H1 (cell line): ENCODE data around the gene SEMA3C. TPM values are rescaled to one million over a fixed set of nuclear protein-coding genes. Genes with fewer than 3 reads are reported as not detected.

Experiments
- CTCF ChIA-PET: fragments of 300-600 bp; sonication (Branson Sonifier 250); formaldehyde crosslinking; loops from one replicate; lab custom pipeline; 2021; ENCODE audit not compliant: partially characterized antibody; lab: Charles Lee
- POLR2A ChIA-PET: fragments of 300-600 bp; sonication (Branson Sonifier 250); formaldehyde crosslinking; loops from one replicate; lab custom pipeline; 2021; ENCODE audit warnings: inconsistent platforms; ENCODE audit not compliant: partially characterized antibody; lab: Charles Lee
- DNase-seq, 2 experiments: peaks; one replicate each; pipeline versions ENCODE4 v3.0.0 to v3.0.0-alpha.2; 2010 to 2022; ENCODE audit warnings: low spot score in 2 of 2, low read depth in 1 of 2, mixed read lengths in 1 of 2
- FAIRE-seq: peaks from 2 replicates; lab custom pipeline; 2011; peaks lifted over from hg19 to GRCh38; lab: Jason Lieb, UNC
- H2AFZ ChIP-seq: 2 replicates; pipeline ENCODE4 v1.8.1; 2012; ENCODE audit warnings: low read length, inconsistent platforms
- H2AK5ac ChIP-seq: 2 replicates; pipeline ENCODE4 v1.6.1; 2013; ENCODE audit warnings: low read depth, low read length
- H2BK120ac ChIP-seq: replicated peaks from 2 replicates; pipeline ENCODE3; 2013; ENCODE audit warnings: low read depth, low read length, inconsistent platforms
- H2BK12ac ChIP-seq: 2 replicates; pipeline ENCODE4 v1.6.1; 2013; ENCODE audit warnings: low read depth, low read length
- H2BK15ac ChIP-seq: 2 replicates; pipeline ENCODE4 v1.6.1; 2013; ENCODE audit warnings: low read length
- H2BK20ac ChIP-seq: 2 replicates; pipeline ENCODE4 v1.6.1; 2013; ENCODE audit warnings: low read length
- H2BK5ac ChIP-seq: 2 replicates; pipeline ENCODE4 v1.6.1; 2013; ENCODE audit warnings: low read depth, low read length
- H3K14ac ChIP-seq: 2 replicates; pipeline ENCODE4 v1.6.1; 2013; ENCODE audit warnings: inconsistent platforms; ENCODE audit not compliant: insufficient read length
- H3K18ac ChIP-seq: 2 replicates; pipeline ENCODE4 v1.6.1; 2013; ENCODE audit warnings: low read length; ENCODE audit errors: extremely low read depth
- H3K23ac ChIP-seq: 2 replicates; pipeline ENCODE4 v1.6.1; 2013; ENCODE audit warnings: inconsistent platforms; ENCODE audit not compliant: insufficient read length
- H3K23me2 ChIP-seq: 2 replicates; pipeline ENCODE4 v1.6.1; 2013; ENCODE audit warnings: low read depth, low read length
- H3K27ac ChIP-seq: 2 replicates; pipeline ENCODE4 v1.6.1; 2011; ENCODE audit warnings: low read depth, low read length, inconsistent platforms
- H3K27me3 ChIP-seq, 4 experiments: replicated peaks in 1 of 4; 1 replicate in 1 of 4; 2 replicates in 3 of 4; pipeline versions ENCODE4 v1.6.1 to v1.8.1; 2011 to 2013; ENCODE audit warnings: low read length in 3 of 4, mild to moderate bottlenecking in 3 of 4, inconsistent platforms in 2 of 4, mixed read lengths in 2 of 4, moderate library complexity in 1 of 4; ENCODE audit not compliant: control insufficient read depth in 3 of 4, insufficient read depth in 3 of 4; ENCODE audit errors: extremely low read depth in 1 of 4
- H3K36me3 ChIP-seq, 4 experiments: 2 replicates each; pipeline versions ENCODE4 v1.6.1 to v1.8.1; 2011 to 2013; ENCODE audit warnings: mild to moderate bottlenecking in 4 of 4, low read length in 3 of 4, moderate library complexity in 2 of 4, control low read depth in 1 of 4, inconsistent platforms in 1 of 4; ENCODE audit not compliant: insufficient read depth in 4 of 4, control insufficient read depth in 2 of 4
- H3K4ac ChIP-seq: replicated peaks from 2 replicates; pipeline ENCODE3; 2013; ENCODE audit warnings: low read length, low read depth, mixed read lengths, inconsistent platforms; ENCODE audit not compliant: insufficient read length
- H3K4me1 ChIP-seq, 4 experiments: replicated peaks in 1 of 4; 1 replicate in 1 of 4; 2 replicates in 3 of 4; pipeline versions ENCODE4 v1.6.1 to v1.8.1; 2011 to 2013; ENCODE audit warnings: low read length in 3 of 4, inconsistent platforms in 2 of 4, mixed read lengths in 1 of 4; ENCODE audit not compliant: insufficient read depth in 4 of 4, control insufficient read depth in 3 of 4
- H3K4me2 ChIP-seq, 2 experiments: 2 replicates each; pipeline versions ENCODE4 v1.6.1 to v1.8.1; 2011 to 2013; ENCODE audit warnings: low read depth in 2 of 2, low read length in 2 of 2, control low read depth in 1 of 2, inconsistent platforms in 1 of 2, mild to moderate bottlenecking in 1 of 2; ENCODE audit not compliant: insufficient read depth in 1 of 2
- H3K4me3 ChIP-seq, 4 experiments: fragments of 200-600, 300-600 bp in 1 of 4; sonication (generic), shearing (Covaris generic), sonication (Bioruptor Twin) in 1 of 4; 2 replicates each; pipeline versions ENCODE4 v1.5.1 to v1.8.1; 2011 to 2016; ENCODE audit warnings: low read length in 4 of 4, low read depth in 3 of 4, control low read depth in 2 of 4, inconsistent platforms in 2 of 4, mild to moderate bottlenecking in 2 of 4, mixed read lengths in 1 of 4, moderate library complexity in 1 of 4; ENCODE audit not compliant: insufficient read depth in 2 of 4; ENCODE audit errors: extremely low read depth in 1 of 4
- H3K56ac ChIP-seq: replicated peaks from 2 replicates; pipeline ENCODE3; 2013; ENCODE audit warnings: low read depth, mild to moderate bottlenecking, mixed read lengths, low read length, inconsistent platforms; ENCODE audit not compliant: insufficient read length
- H3K79me1 ChIP-seq: 2 replicates; pipeline ENCODE4 v1.6.1; 2013; ENCODE audit warnings: low read depth, low read length, control low read depth
- H3K79me2 ChIP-seq, 2 experiments: 2 replicates each; pipeline versions ENCODE4 v1.6.1 to v1.8.1; 2012 to 2013; ENCODE audit warnings: low read length in 2 of 2, mild to moderate bottlenecking in 2 of 2, inconsistent platforms in 1 of 2; ENCODE audit not compliant: insufficient read depth in 2 of 2, control insufficient read depth in 1 of 2
- H3K9ac ChIP-seq, 4 experiments: replicated peaks in 1 of 4; 1 replicate in 1 of 4; 2 replicates in 3 of 4; pipeline versions ENCODE4 v1.6.1 to v1.8.1; 2011 to 2013; ENCODE audit warnings: low read depth in 3 of 4, low read length in 3 of 4, control low read depth in 2 of 4, mild to moderate bottlenecking in 2 of 4, moderate library complexity in 2 of 4, inconsistent platforms in 1 of 4; ENCODE audit errors: extremely low read depth in 1 of 4
- H3K9me3 ChIP-seq, 2 experiments: 2 replicates each; pipeline versions ENCODE4 v1.6.1 to v1.8.1; 2012 to 2013; ENCODE audit warnings: mild to moderate bottlenecking in 2 of 2, moderate library complexity in 2 of 2, control low read depth in 1 of 2, inconsistent platforms in 1 of 2, low read depth in 1 of 2, low read length in 1 of 2, mixed read lengths in 1 of 2; ENCODE audit not compliant: insufficient read depth in 2 of 2
- H4K20me1 ChIP-seq, 2 experiments: replicated peaks in 1 of 2; 2 replicates each; pipeline versions ENCODE3 to v1.8.1; 2011 to 2013; ENCODE audit warnings: inconsistent platforms in 2 of 2, low read length in 2 of 2, mild to moderate bottlenecking in 1 of 2; ENCODE audit not compliant: insufficient read depth in 2 of 2, control insufficient read depth in 1 of 2
- H4K5ac ChIP-seq: 2 replicates; pipeline ENCODE4 v1.6.1; 2013; ENCODE audit warnings: low read length, low read depth, mixed read lengths, inconsistent platforms; ENCODE audit not compliant: insufficient read length
- H4K8ac ChIP-seq: 2 replicates; pipeline ENCODE4 v1.8.0; 2013; ENCODE audit warnings: mild to moderate bottlenecking, moderate library complexity, low read length, inconsistent platforms; ENCODE audit not compliant: insufficient read depth; ENCODE audit errors: extremely low read depth
- H4K91ac ChIP-seq: replicated peaks from 2 replicates; pipeline ENCODE3; 2013; ENCODE audit warnings: low read length, mixed read lengths, inconsistent platforms; ENCODE audit not compliant: insufficient read length
- BACH1 ChIP-seq: IDR thresholded peaks from 2 replicates; pipeline ENCODE4 v1.6.1; 2012; ENCODE audit warnings: low read length, improper control_type of control experiment
- CEBPB ChIP-seq: IDR thresholded peaks from 2 replicates; pipeline ENCODE4 v1.6.1; 2012; ENCODE audit warnings: low read depth, low read length
- WGBS, 2 experiments: shearing (Covaris generic) in 1 of 2; methylation state at CpG; one replicate each; pipeline versions ENCODE4 v1.1.6 to v1.1.7; 2013 to 2015; ENCODE audit warnings: low lambda C conversion rate in 2 of 2, mixed read lengths in 2 of 2, inconsistent platforms in 1 of 2, low coverage in 1 of 2, missing lambda C conversion rate in 1 of 2; ENCODE audit not compliant: insufficient replicate concordance in 2 of 2, insufficient coverage in 1 of 2, insufficient read length in 1 of 2; ENCODE audit errors: extremely low coverage in 1 of 2, missing lambda C conversion rate in 1 of 2; 5-methylcytosine and 5-hydroxymethylcytosine counted together
- polyA plus RNA-seq, 7 experiments: library from polyadenylated mRNA; depleted of rRNA in 3 of 7; stranded (reverse) in 5 of 7; unstranded in 2 of 7; fragments of >200 nt in 5 of 7; fragments of 200-250 nt in 2 of 7; gene quantifications; 1 replicate in 5 of 7; 2 replicates in 1 of 7; 4 replicates in 1 of 7; pipeline versions ENCODE4 v1.2.1 to v1.2.3, GENCODE V29; 2011 to 2013; ENCODE audit warnings: missing spikeins in 2 of 7, mixed read lengths in 2 of 7
- total RNA-seq: library from RNA; stranded (reverse); fragmentation: NEBNext Ultra II Directional; extraction: Animal tissue kit (Norgen Biotek cat#: 25700); gene quantifications from 2 replicates; pipeline ENCODE4 v1.2.1, GENCODE V29; 2021

The SEMA3C gene
- total and polyA plus RNA-seq, 2 of the 8 experiments (the other 6 are each of a cell fraction or from before 2014, with no cell fraction given) = 0.15 to 1.4 TPM

DNA sequence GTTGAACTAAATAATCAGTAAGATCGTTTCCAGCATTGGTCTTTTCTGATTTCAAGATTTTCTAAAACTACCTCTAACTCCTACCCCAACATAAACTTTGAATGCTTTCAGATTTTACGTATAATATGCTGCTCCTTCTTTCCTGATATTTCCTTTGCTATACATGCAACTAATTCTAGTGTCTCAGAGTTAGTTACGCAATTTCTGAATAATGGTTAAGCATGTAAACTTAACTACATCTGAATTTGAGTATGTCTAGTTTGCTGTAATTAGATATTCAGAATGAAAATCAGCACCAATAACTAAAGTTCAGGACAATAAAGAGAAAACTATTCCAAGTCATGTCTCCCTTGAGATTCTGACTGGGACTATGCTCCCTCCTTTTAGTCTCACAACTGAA, 71.0 kb downstream of the SEMA3C start:
- ChIA-PET CTCF (no interaction called here), POLR2A (no interaction called here)
- H4K91ac ChIP-seq = no peak overlapping the region
- H3K79me2 ChIP-seq = no peaks in the 10 kb centered on the region
- no peak overlapping the region for H2BK15ac ChIP-seq
- no peak overlapping the region for H3K27ac ChIP-seq
- FAIRE-seq = no peak
- H3K79me1 ChIP-seq = no peaks in the 10 kb centered on the region
- no peak overlapping the region for H2BK5ac ChIP-seq
- H4K20me1 ChIP-seq = no peaks in the 10 kb centered on the region
- H4K8ac ChIP-seq = no peak overlapping the region
- TF ChIP-seq CEBPB (peak; percentile 25; the same call in 1 of the 2 replicates), BACH1 (no peak)
- no peak overlapping the region for H3K14ac ChIP-seq
- H3K18ac ChIP-seq = no peak overlapping the region
- no peak overlapping the region for H3K4me3 ChIP-seq
- no peak overlapping the region for H3K56ac ChIP-seq
- H2BK12ac ChIP-seq = no peak overlapping the region
- WGBS, 2 experiments = 85% methylated on average over 3 of the region's 3 CpGs; no CpG with 5 or more reads in 1 of the 2 experiments
- no peak overlapping the region for H4K5ac ChIP-seq
- H3K9me3 ChIP-seq = no peaks in the 10 kb centered on the region
- no peak overlapping the region for H2AFZ ChIP-seq
- H3K9ac ChIP-seq = no peak overlapping the region
- H3K4me1 ChIP-seq = peaks cover 0 to 4% (median 0%) of the 10 kb centered on the region in 4 experiments; a peak in 1 of 7 replicates
- no peak for DNase-seq
- no peak overlapping the region for H2AK5ac ChIP-seq
- no peak overlapping the region for H3K4ac ChIP-seq
- H3K23me2 ChIP-seq = no peaks in the 10 kb centered on the region
- H3K23ac ChIP-seq = no peak overlapping the region
- H3K4me2 ChIP-seq = no peak overlapping the region
- H2BK120ac ChIP-seq = no peak overlapping the region
- H3K27me3 ChIP-seq = no peaks in the 10 kb centered on the region
- H3K36me3 ChIP-seq = no peaks in the 10 kb centered on the region
- H2BK20ac ChIP-seq = no peak overlapping the region
